Lower leg skin (tissue), 3 donors: ENCODE results near the gene MBLAC1.

Experiments
- POLR2A ChIP-seq, 2 donors: fragments of 450-650 bp; IDR thresholded peaks; one replicate each; pipeline ENCODE4 v1.6.1; 2016 to 2017; ENCODE audit warnings: antibody characterized with exemption in 2 of 2, mild to moderate bottlenecking in 1 of 2, moderate library complexity in 1 of 2
- TF ChIP-seq, protein P1 (sequence below), 3 donors: fragments of 450-650 bp; IDR thresholded peaks; one replicate each; pipeline ENCODE4 v1.5.1; 2016; ENCODE audit warnings: antibody characterized with exemption in 3 of 3, mild to moderate bottlenecking in 3 of 3, moderate library complexity in 2 of 3

DNA sequence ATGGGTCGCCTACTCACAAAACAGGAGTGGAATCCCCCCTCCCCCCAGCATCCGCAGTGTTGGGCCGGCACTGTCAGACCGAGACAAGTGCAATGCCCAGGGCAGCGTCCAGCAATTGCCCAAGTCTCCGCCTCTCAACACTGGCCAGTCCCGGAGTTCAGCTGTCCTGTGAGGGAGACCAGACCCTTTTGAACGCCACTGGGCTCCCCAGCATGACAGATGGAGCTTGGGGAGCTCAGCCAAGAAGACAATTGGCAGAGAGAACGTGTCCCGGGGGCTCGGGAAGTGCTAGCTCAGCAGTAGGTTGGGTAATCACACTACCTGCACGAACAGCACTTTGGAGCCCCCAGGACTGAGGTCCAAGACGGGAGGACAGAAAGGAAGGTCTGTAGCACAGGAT, 33.3 kb upstream of the MBLAC1 start:
- TF ChIP-seq, protein P1, sequence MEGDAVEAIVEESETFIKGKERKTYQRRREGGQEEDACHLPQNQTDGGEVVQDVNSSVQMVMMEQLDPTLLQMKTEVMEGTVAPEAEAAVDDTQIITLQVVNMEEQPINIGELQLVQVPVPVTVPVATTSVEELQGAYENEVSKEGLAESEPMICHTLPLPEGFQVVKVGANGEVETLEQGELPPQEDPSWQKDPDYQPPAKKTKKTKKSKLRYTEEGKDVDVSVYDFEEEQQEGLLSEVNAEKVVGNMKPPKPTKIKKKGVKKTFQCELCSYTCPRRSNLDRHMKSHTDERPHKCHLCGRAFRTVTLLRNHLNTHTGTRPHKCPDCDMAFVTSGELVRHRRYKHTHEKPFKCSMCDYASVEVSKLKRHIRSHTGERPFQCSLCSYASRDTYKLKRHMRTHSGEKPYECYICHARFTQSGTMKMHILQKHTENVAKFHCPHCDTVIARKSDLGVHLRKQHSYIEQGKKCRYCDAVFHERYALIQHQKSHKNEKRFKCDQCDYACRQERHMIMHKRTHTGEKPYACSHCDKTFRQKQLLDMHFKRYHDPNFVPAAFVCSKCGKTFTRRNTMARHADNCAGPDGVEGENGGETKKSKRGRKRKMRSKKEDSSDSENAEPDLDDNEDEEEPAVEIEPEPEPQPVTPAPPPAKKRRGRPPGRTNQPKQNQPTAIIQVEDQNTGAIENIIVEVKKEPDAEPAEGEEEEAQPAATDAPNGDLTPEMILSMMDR (IDR thresholded peaks at IDR 0.05) = no peak
- TF ChIP-seq POLR2A (IDR thresholded peaks at IDR 0.05) = no peak
